HL-60/S4 treated with retinoic acid at 250 ng/mL for 4 days and 3 days (cell line): ENCODE results near the gene CCDC50.

Experiments used
- in situ Hi-C: fragments of 300-500 bp; cut with MboI; formaldehyde crosslinking; loops from 2 replicates; pipeline ENCODE4 v1.7.0; 2022; ENCODE audit warnings: low sequenced_read_pairs

CCDC50 gene, protein sequence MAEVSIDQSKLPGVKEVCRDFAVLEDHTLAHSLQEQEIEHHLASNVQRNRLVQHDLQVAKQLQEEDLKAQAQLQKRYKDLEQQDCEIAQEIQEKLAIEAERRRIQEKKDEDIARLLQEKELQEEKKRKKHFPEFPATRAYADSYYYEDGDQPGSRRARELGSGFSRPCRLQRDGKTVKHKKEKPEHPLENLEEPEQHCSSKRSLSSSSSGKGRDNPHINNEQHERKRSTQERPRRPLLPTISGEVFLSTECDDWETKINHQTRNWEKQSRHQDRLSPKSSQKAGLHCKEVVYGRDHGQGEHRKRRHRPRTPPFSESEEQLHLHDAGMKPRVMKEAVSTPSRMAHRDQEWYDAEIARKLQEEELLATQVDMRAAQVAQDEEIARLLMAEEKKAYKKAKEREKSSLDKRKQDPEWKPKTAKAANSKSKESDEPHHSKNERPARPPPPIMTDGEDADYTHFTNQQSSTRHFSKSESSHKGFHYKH

DNA sequence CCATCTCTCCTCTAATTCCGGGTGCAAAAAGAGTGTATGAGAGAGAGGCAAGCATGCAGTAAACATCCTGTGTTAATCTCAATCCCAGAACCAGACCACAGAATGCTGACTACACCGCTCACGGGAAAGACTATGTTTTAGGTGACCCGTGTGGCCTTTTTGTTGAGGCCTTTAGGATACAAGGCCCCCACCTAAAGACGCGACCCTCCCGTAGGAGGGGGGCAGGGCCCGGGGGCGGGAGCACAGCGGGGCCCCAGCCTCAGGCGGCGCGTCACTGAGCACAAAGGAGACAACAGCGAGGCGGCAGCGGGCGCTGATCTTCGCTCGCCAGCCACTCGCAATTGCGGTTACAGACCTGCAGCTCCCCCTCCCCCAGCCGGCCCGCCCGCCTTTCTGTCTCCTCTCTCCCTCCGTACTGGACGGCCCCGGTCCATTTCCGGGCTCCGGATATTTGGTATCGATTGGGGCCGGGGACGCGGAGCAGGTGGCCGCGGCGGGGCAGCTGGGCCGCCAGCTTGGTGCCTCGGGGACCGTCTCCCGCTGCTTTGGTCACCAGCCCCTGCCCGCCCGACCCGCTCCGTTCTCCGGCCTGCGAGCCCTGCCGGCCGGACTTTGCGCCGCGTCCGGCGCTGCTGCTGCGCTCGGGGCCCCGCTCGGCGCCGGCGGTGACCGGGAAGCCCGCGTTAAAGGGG lies at the start of gene CCDC50:
CCDC50 (plus strand) TSS at position 433 of the 692 bp plus-strand sequence. CDS start 281 bp downstream, outside the sequence.
- in situ Hi-C loops, result no loop called here

DNA sequence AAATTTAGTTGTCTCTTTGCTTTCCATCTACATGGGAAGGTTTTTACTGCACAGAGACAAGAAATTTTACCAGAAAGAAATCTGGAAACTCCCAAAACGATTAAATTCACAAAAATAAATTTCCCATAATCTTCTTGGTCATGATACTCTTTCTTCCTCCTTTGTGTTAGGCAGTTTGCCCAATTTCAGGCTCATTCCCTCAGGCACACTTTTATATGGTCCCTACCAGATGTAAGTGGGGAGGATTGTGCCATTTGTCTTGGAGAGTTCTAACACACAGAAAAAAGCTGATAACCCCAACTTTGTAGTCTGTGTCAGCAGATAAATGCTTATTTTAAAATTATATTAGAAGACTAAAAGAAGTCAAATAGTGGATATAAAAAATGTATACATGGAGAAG lies 49.1 kb upstream of the CCDC50 start:
- in situ Hi-C loops, result no loop called here

DNA sequence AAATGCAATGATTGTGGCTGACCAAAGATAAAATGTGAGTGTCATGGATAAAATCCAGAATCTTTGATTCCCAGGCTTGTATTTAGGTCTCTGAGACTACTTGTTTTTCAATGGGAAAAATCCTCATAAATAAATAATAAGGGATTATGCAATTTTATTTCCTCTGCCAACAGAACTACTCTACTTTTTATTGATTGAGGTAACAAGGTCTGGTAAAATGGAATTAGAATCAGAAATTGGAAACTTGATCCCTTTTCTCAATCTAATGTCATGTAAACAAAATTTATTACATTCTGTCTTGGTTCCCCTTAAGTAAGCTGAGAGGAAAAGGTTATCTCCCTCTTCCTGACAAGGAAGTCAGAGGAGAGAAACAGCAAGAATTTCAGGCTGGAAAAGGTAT lies 48.3 kb upstream of the CCDC50 start:
- in situ Hi-C loops, result no loop called here

DNA sequence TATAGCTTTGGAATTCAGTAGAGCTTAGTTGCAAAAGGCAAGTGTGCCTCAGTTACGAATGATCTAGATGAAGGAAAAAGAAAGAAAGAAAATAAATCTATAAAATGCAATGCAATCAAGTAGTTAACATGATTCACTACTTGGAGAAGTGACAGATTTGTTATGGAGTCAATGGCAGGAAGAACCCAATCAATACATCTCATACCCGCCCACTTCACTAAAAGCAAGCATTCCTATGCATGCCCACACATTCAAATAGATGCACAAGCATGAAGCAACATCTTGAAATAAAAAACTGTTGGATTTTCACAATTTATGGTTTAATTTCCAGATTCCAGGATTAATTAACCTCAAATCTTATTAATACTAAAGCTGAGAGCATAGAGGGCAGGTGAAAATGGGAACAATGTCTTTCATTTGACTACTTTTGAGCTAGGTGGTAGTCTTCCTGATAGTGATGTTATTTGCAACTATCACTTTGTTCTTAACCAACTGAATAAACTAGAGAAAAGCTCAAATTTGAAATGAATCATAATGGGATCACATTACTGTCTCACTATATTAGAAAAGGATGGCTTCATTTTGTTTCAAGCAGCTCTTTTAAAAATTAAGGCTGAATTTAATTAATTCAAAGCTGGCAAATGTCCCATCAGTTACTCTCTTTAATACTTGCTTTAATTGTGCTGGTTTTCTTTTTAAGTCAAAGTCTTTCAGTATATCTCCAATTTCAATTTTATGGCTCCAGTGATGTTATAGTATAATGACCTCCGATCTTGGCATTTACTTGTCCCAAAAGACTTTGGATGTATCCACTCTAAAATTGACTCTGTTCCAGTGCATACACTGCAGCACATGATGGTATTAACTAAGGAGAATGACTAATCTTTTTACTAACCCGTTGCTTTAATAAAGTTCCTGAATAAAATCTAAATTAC lies 46.7 kb upstream of the CCDC50 start:
- in situ Hi-C loops, result no loop called here

DNA sequence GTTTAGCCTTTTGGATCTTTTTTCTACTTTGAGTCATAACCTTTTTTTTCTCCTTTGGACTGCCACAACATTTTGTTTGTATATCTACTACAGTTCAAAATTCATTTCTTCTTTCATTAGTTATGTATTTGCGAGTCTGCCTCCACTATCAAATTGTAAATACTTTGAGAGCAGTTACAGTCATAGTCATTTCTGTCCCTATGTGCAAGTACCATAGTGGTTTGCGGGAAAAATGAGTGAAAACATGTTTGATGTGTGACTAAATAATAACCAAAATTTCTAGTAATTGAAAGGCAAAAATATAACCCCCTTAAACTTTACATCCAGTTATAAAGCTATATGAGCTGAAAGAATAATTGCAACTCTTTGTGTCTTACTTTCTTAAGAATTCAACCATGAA lies 45.8 kb upstream of the CCDC50 start:
- in situ Hi-C loops, result no loop called here

DNA sequence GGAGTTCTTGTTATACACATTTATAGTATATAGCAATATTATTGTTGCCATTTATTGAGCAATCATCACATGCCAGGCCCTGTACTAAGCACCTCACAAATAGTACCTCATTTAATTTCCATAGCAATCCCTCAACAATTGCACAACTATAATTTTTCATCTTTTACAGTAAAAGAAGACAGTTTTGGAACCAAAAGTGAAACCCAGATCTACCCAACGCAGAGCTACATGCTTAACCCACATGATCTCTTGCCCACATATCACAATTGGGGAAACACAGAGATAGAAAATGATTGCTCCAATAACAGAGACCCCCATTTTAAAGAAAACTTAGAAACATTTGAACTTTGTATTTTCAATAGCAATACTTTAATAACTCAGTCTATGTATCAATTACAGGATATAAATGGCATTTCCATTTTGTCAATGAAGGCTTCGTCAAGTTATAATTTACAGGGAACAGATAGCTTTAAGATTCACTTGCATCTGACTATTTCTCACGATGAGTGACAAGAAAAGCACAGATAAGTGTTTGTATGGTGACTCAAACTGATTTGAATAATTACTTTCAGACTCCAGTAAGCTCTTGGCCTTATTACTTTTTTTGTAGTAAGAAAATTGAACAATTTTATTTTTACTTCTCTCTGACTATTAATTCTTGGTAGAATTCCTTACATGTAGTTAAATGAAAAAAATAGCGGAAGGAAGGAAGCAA lies 38.7 kb upstream of the CCDC50 start:
- in situ Hi-C loops, result no loop called here

DNA sequence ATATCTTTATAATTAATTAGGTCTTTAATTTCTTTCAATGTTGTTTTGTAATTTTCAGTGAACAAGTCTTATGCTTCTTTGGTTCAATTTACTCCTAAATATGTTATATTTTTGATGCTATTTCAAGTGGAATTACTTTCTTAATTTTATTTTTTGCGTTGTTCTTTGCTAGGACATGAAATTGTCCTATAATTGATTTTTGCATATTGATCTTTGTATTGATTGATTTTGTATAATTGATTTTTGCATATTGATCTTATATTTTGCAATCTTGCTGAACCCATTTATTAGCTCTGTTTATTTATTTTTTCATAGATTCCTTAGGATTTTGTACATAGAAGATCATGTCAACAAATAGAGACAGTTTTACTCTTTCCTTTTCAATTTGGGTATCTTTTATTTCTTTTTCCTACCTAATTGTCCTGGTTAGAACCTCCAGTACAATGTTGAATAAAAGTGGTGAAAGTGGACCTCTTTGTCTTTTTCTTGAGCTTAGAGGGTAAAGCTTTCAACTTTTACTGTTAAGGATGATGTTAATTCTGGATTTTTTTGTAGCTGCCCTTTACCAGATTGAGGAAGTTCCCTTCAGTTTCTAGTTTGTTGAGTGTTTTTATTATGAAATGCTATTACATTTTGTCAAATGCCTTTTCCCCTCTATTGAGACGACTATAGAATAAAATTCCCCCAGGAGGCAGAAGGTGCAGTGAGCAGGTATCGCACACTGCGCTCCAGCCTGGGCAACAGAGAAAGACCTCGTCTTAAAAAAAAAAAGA lies 36.8 kb upstream of the CCDC50 start:
- in situ Hi-C loops, result no loop called here

DNA sequence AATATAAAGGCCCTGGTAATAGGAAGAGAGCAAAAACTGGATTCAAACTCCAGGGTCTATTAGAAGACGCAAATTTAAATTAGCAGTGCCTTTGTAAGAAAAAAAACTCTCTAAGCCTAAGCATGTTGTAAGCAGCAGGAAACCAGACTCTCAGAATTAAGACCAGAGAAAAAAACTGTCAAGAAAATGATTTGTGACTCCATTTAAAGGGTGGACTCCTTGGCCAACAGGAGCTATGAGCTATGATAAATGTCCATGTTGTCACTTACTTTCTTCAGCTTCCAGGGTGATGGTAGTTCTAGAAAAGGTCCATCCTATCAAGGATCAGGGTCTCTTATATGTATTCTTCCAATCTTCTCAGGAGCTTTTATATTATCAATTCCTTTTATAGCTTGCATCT lies 34.9 kb upstream of the CCDC50 start:
- in situ Hi-C loops, result no loop called here

DNA sequence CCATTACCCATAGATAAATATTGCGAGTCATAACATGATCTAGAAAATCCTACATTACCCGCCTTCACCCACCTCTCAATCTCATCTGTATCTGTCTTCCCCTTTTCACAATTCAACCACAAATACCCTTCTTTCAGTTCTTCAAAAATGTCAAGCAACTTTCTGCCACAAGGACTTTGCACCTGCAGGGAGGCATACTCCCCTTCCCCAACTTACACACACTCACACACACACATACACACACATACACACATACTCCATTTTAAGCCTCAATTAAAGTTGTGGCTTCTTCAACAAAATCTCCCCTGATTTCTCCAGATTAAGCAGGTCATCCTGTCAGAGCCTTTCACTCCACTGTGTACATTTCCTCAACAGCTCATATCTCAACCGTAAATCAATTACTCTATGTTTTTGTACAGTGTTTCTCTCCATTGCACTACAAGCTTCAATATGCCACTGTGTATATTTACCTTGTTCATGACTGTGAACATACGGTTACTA lies 33.1 kb upstream of the CCDC50 start:
- in situ Hi-C loops, result no loop called here

DNA sequence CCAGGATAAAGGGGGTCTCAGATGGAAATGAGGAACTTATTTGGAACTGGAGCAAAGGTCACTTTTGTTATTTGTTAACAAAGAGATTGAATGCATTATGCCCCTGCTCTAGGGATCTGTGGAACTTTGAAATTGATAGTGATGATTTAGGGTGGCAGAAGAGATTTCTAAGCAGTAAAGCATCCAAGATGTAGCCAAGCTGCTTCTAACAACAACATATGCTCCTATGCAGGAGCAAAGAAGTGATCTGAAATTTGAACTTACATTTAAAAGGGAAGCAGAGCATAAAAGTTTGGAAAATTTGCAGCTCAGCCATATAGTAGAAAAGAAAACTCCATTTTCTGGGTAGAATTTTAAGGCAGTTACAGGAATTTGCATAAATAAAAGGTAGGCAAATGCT lies 30.3 kb upstream of the CCDC50 start:
- in situ Hi-C loops, result no loop called here

DNA sequence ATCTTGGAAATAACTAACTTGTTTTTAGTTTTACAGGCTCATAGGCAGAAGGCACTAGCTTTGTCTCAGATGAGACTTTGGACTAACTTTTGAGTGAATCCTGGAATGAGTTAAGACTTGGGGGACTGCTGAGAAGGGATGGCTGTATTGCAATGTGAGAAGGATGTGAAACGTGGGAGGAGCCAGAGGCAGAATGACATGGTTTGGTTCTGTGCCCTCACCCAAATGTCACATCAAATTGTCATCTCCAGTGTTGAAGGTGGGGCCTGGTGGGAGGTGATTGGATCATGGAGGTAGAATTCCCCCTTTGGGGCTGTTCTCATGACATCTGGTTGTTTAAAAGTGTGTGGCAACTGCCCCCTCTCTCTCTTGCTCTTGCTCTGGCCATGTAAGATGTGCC lies 28.8 kb upstream of the CCDC50 start:
- in situ Hi-C loops, result no loop called here

DNA sequence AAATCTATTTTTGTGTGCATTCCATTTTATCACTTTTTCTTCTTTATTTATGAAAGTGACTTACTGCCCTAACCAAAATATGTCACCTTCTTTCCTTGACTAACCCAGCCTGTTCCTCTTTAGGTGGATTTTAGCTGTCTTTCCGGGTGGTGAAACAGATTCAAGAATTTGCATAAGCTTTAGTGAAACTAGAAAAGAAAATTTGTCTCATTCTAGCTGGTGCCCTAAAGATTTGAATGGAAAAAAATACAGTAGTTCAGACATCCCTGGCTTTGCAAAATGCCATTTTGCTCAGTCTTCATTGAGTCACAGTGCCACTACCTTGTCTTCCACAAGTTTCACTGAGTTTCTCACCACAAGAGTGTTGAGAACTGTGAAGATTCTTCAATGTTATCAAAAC lies 28.2 kb upstream of the CCDC50 start:
- in situ Hi-C loops, result no loop called here

DNA sequence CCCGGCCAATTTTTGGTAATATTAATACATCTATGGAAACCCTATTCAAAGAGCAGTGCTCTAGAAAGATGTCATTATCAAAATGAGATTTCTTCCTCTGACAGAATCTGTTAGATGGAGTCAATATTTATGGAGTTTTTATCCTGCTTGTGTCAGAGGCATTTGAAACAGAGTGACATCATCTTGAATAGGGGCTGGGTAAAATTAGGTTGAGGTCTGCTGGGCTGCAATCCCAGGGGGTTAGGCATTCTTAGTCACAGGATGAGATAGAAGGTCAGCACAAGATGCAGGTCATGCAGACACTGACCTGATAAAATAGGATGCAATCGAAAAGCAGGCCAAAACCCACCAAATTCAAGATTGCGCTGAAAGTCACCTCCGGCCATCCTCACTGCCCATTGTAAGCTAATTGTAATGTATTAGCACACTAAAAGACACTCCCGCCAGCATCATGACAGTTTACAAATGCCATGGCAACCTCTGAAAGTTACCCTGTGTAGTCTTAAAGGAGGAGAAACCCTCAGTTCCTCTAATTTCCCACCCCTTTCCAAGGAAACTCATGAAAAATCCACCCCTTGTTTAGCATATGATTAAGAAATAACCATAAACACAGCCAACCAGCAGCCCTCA lies 27.3 kb upstream of the CCDC50 start:
- in situ Hi-C loops, result no loop called here

DNA sequence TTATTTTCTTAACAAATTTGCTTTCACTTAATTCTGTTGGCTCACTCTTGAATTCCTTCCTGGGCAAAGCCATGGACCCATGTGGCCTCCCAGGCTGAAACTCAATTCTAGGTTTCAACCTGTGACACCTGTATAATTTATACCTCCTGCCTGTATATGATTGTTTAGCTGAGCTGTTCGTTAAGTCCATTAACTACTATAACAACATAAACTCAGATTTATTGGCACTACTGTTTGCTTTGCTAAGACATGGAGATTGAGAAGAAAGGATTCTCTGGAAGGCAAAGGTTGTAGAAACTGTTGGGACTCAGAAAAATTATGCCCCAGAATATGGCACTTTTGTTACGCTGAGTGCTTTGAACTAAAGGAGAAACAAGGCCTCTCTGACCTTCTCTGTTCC lies 26.7 kb upstream of the CCDC50 start:
- in situ Hi-C loops, result no loop called here

DNA sequence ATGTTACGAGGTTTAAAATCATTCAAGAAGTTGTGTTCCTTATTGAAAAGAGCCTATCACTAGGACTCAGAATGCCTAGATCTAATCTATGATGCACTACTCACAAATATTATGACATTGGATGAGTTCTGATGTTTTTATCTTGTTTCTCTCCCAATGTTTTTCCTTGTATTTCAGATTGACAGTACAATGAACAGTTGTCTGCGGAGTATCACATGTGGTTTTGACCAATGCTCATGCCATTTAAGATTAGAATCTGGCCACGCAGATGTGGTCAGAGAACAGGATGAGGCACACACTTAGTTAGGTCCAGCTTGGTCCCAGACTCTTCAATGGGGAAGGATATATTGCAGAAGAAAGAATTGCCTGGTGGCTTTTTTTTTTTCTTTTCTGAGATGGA lies 25.6 kb upstream of the CCDC50 start:
- in situ Hi-C loops, result no loop called here

DNA sequence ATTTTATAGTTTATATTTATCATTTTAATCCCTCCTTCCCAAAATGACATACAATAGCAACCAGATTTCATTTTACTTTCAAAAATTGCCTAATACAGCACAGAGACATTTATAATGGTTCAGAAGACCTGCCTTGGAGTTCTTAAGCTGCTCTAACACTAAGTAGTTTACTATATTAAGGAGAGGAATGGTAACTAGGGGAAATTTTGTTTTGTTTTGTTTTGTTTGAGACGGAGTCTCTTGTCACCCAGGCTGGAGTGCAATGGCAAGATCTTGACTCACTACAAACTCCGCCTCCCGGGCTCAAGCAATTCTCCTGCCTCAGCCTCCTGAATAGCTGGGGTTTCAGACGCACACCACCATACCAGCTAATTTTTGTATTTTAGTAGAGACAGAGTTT lies 22.8 kb upstream of the CCDC50 start:
- in situ Hi-C loops, result no loop called here

DNA sequence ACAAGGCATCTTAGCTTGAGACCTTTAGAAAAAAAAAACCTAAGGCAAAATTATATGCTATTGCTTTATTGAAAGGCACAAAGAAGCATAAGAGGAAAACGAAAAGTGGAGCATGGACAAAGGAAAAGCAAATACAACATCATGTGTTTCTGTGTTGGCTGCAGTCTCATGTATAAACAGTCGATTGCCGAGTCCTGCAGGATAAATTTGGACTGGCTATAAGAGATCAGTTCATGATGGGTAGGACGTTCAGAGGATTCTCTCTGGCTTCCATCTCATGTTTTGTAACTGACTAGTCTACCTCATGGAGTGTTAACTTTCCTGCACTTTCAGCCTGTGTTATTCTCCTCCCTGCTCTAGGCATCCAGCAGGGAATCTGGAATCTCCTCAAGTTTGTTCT lies 21.9 kb upstream of the CCDC50 start:
- in situ Hi-C loops, result no loop called here

DNA sequence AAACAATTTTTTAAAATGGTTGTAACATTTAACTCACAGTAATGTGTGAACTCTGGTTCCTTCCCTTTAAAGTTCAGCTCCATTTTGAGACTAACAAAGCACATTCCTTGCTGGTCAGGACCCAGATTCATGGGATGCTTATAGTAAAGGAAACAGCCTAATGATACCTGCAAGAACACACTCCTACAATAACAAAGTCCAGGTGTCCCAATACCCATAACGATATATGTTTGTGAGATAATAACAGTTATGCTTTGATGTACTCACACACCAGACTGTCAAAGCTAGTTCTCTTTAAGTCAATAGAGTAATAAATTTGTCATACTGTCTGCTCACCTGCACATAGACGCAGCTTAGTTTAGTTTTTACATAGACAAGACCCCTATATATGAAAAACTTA lies 15.9 kb upstream of the CCDC50 start:
- in situ Hi-C loops, result no loop called here

DNA sequence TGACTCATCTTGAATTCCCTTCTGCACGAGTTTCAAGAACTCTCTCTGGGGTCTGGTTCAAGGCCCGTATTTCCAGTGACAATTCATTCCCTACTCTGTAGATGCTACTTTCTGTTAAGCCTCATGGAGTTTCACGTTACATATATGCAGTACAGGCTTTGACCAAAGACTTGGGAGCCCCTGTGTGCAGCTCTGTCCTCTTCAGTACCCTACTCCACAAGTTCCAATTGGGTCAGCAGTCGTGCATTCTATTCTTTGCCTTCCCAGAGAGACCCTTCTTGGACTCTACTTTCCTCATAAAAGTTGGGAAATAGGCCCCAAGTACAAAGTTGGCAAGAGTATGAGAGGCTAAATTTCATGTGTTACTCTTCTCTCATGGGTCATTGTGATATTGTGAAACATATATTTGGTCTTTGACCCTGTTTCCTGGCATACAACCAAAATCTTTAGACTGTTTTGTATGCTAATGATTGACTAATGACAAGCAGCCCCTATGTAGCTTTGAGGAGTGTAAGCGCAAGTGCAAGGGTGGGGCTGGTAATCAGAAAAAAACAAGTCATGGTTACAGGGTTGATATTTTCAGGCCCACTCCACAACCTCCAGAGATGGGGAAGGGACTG lies 15.0 kb upstream of the CCDC50 start:
- in situ Hi-C loops, result no loop called here
